Neural crest cell (in vitro differentiated cells): ENCODE data around the gene TMUB1. TPM values are rescaled to one million over a fixed set of nuclear protein-coding genes. Genes with fewer than 3 reads are reported as not detected.
A peak's percentile ranks its signal among the peaks of the same experiment; 100 is the strongest.

Experiments used
- DNase-seq: peaks from one replicate; pipeline ENCODE4 v3.0.0; 2021; ENCODE audit warnings: low read depth, mixed read lengths, low spot score
- H3K27ac Mint-ChIP-seq: one replicate; pipeline ENCODE4 v1.8.0; 2021; ENCODE audit warnings: mild to moderate bottlenecking, mixed read lengths; ENCODE audit not compliant: unreplicated experiment
- H3K27me3 Mint-ChIP-seq: 2 replicates; pipeline ENCODE4 v1.8.0; 2021; ENCODE audit warnings: low read depth, mild to moderate bottlenecking, mixed read lengths
- H3K36me3 Mint-ChIP-seq: 2 replicates; pipeline ENCODE4 v1.8.0; 2021; ENCODE audit warnings: low read depth, mild to moderate bottlenecking, mixed read lengths
- H3K4me1 Mint-ChIP-seq: 2 replicates; pipeline ENCODE4 v1.8.0; 2021; ENCODE audit warnings: mixed read lengths
- H3K4me3 Mint-ChIP-seq: one replicate; pipeline ENCODE4 v1.8.0; 2021; ENCODE audit warnings: mild to moderate bottlenecking, mixed read lengths
- H3K9me3 Mint-ChIP-seq: 2 replicates; pipeline ENCODE4 v1.8.0; 2021; ENCODE audit warnings: mixed read lengths
- CTCF ChIP-seq: fragments of 200-600 bp; sonication (generic); conservative IDR thresholded peaks from 2 replicates; pipeline ENCODE4 v1.5.0; 2021; ENCODE audit warnings: antibody characterized with exemption, mild to moderate bottlenecking
- total RNA-seq: library from RNA; stranded (reverse); gene quantifications from 2 replicates; pipeline ENCODE4 v1.2.1, GENCODE V29; 2021

Gene TMUB1
- total RNA-seq, 1 donor from 2014 or later: 44.9 TPM

GRCh38 chr7:151060416-151061212 lies 22.7 kb downstream of the TMUB1 start:
- Mint-ChIP-seq H3K4me1 (peaks cover 53% of the 10 kb centered on the region), H3K4me3 (peak overlapping the region; percentile 92), H3K27ac (peak overlapping the region; percentile 19), H3K9me3 (no peaks in the 10 kb centered on the region), H3K36me3 (no peaks in the 10 kb centered on the region), H3K27me3 (no peaks in the 10 kb centered on the region)
- no peak for DNase-seq
- no peak for TF ChIP-seq CTCF

- H3K4me3 Mint-ChIP-seq: peak overlapping the region; percentile 92
- H3K9me3 Mint-ChIP-seq: no peaks in the 10 kb centered on the region
- TF ChIP-seq CTCF: peak; percentile 36
- H3K27me3 Mint-ChIP-seq: no peaks in the 10 kb centered on the region
- peak overlapping the region; percentile 19 for H3K27ac Mint-ChIP-seq
- DNase-seq: no peak
- peaks cover 53% of the 10 kb centered on the region for H3K4me1 Mint-ChIP-seq
- H3K36me3 Mint-ChIP-seq: no peaks in the 10 kb centered on the region
Observed at GRCh38 chr7:151060113-151060415, 23.2 kb downstream of the TMUB1 start.

- Mint-ChIP-seq H3K4me3 (peak within 1 kb of the TSS; percentile 96), H3K9me3 (no peaks in the 10 kb centered on the region), H3K27ac (peak within 1 kb of the TSS; percentile 95), H3K4me1 (peaks cover 53% of the 10 kb centered on the region), H3K27me3 (no peaks in the 10 kb centered on the region), H3K36me3 (no peaks in the 10 kb centered on the region)
- peak; percentile 61 for DNase-seq
- TF ChIP-seq CTCF: peak; percentile 68
Observed at GRCh38 chr7:151059367-151060112, 23.8 kb downstream of the TMUB1 start, which contains the start of gene SLC4A2. Gene SLC4A2 (plus strand): TSS chr7:151059589. CDS start chr7:151061988, 2,399 bp downstream.

GRCh38 chr7:151058781-151059366 lies 24.4 kb downstream of the TMUB1 start:
- Mint-ChIP-seq H3K4me1 (peaks cover 53% of the 10 kb centered on the region), H3K36me3 (no peaks in the 10 kb centered on the region), H3K27me3 (no peaks in the 10 kb centered on the region), H3K4me3 (peak overlapping the region; percentile 96), H3K27ac (peak overlapping the region; percentile 95), H3K9me3 (no peaks in the 10 kb centered on the region)
- no peak for DNase-seq
- TF ChIP-seq CTCF: no peak

GRCh38 chr7:151057989-151058780 lies 25.1 kb downstream of the TMUB1 start:
- Mint-ChIP-seq H3K9me3 (no peaks in the 10 kb centered on the region), H3K27me3 (no peaks in the 10 kb centered on the region), H3K36me3 (no peaks in the 10 kb centered on the region), H3K4me1 (peaks cover 49% of the 10 kb centered on the region), H3K27ac (peak overlapping the region; percentile 95), H3K4me3 (peak overlapping the region; percentile 96)
- no peak for TF ChIP-seq CTCF
- DNase-seq: peak; percentile 90
